ENCODE results near the gene TNS3. TPM values are rescaled to one million over a fixed set of nuclear protein-coding genes. Genes with fewer than 3 reads are reported as not detected.

Gene TNS3
- total and polyA plus RNA-seq, 2 experiments from 2014 or later = 2.7 to 5.7 TPM

DNA sequence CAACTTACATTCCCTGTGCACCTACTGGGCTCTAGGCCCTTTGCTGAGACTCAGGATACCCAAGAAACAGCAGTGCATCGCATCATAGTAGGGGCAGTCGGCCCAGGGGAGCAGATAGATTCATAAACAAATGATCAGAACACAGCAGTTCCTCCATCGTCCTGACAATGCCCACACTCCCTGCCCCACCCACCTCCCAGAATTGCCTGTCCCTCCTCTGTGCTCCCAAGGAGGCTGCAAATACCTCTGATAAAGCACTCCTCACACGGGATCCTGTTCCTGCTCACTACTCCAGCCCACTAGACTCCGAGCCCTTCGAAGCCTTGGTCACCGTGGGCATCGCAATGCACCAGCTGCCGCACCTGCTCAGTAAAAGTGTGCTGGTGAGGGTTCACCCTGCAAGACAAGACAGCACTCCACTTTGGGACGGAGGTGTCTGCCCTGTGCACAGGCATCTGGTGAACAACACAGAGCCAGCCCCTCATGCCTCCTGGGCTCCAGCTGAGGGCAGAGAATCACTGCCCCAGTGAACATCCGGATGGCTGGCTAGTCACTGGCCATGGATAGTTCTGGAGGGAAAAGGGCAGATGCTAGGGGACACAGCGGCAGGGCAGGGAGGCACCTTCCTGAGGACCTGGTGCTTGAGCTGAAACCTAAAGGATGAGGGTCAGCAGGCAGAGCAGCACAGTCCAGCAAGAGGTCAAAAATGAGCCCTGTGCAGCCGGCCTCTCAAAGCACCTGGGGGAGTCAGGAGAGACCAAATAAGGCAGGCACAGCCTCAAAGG, 60.7 kb downstream of the TNS3 start:
- TF ChIP-seq, protein P1, sequence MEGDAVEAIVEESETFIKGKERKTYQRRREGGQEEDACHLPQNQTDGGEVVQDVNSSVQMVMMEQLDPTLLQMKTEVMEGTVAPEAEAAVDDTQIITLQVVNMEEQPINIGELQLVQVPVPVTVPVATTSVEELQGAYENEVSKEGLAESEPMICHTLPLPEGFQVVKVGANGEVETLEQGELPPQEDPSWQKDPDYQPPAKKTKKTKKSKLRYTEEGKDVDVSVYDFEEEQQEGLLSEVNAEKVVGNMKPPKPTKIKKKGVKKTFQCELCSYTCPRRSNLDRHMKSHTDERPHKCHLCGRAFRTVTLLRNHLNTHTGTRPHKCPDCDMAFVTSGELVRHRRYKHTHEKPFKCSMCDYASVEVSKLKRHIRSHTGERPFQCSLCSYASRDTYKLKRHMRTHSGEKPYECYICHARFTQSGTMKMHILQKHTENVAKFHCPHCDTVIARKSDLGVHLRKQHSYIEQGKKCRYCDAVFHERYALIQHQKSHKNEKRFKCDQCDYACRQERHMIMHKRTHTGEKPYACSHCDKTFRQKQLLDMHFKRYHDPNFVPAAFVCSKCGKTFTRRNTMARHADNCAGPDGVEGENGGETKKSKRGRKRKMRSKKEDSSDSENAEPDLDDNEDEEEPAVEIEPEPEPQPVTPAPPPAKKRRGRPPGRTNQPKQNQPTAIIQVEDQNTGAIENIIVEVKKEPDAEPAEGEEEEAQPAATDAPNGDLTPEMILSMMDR (IDR thresholded peaks at IDR 0.05; ENCODE audit: low read depth, low read length) = no peak
- H3K9me3 ChIP-seq (ENCODE audit: low read depth) = no peaks in the 10 kb centered on the region
- H3K4me3 ChIP-seq = no peak overlapping the region
- no peaks in the 10 kb centered on the region for H3K36me3 ChIP-seq
- DNase-seq (ENCODE audit: low read depth in 1 of 2, low spot score in 1 of 2) = no peak
- no peak overlapping the region for H3K27ac ChIP-seq
- no peaks in the 10 kb centered on the region for H3K4me1 ChIP-seq (ENCODE audit: low read depth)
- H3K27me3 ChIP-seq = no peaks in the 10 kb centered on the region

DNA sequence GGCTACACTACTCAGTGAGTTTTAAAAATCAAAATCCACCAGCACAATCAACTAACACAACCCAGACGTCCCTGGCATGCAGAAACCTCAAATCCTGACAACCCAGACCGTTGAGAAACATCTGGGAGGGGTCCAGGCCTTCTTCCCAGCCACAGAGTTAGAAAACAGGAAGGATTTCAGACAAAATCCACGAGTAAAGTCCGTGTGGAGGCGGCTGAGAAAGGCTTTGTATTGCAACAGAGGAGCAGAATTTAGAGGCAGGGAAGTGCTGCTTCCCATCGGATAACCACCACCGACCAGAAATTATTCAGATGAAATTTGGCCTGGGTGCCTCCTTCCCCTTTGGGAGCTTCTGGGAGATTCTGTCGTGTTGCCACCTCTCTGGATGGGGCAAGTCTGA, 61.5 kb downstream of the TNS3 start:
- peak in 1 of 2 donors; percentile 96 for DNase-seq (ENCODE audit: low read depth in 1 of 2, low spot score in 1 of 2)
- Histone ChIP-seq H3K9me3 (ENCODE audit: low read depth) (no peaks in the 10 kb centered on the region), H3K36me3 (no peaks in the 10 kb centered on the region), H3K27ac (no peak overlapping the region), H3K27me3 (no peaks in the 10 kb centered on the region), H3K4me1 (ENCODE audit: low read depth) (no peaks in the 10 kb centered on the region), H3K4me3 (no peak overlapping the region)
- TF ChIP-seq, protein P1 (IDR thresholded peaks at IDR 0.05; ENCODE audit: low read depth, low read length) = no peak

DNA sequence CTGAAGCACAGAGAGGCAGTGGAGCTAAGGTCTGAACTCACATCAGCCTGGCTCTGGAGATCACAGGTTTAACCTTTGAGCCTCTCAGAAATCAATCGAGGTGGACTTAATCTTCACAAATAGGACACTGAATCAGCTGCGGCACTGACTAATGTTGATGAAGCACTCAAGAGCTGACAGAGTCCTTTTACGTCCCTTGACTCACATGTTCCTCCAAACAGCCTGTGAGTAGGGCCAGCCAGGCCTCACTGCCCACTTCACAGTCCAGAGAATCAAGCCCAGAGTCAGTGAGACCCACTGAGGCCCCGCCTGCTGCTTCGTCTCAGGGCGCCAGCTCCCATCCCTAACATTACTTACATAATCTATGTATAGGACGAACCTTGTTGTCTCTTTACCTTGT, 63.1 kb downstream of the TNS3 start:
- DNase-seq (ENCODE audit: low read depth in 1 of 2, low spot score in 1 of 2) = no peak
- TF ChIP-seq, protein P1 (IDR thresholded peaks at IDR 0.05; ENCODE audit: low read depth, low read length) = no peak
- peaks cover 6% of the 10 kb centered on the region for H3K4me1 ChIP-seq (ENCODE audit: low read depth)
- H3K36me3 ChIP-seq = no peaks in the 10 kb centered on the region
- no peaks in the 10 kb centered on the region for H3K9me3 ChIP-seq (ENCODE audit: low read depth)
- H3K27me3 ChIP-seq = no peaks in the 10 kb centered on the region
- H3K4me3 ChIP-seq = no peak overlapping the region
- no peak overlapping the region for H3K27ac ChIP-seq

DNA sequence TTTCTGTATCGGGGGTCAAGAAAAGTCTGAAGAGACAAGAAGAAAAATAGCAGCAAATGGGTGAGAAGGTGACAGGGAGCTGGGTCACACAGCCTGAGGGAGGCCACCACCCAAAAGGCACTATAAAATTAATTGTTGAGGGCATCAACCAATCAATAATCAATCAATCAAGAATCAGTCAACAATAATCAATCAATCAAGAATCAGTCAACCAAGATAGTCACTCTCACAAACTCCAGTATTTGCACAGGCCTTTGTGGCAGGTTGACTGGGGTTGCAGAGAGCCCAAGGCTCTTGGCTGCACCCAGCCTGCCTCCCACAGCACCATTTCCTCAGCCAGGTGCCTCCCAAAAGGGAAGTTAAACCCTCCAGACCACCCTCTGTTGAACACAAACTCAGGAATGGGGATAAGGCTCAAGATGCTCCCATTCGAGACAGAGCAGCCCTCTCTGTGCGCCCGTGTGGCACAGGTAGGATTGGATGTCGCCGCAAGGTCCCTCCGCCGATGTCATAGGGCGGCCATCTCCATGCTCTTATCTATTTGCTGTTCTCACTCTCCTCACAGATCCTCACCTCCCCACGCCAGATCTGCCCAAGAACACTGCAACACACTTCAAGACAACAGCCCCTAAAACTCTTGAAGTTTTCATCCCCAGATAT, 64.0 kb downstream of the TNS3 start:
- TF ChIP-seq, protein P1 (IDR thresholded peaks at IDR 0.05; ENCODE audit: low read depth, low read length) = no peak

DNA sequence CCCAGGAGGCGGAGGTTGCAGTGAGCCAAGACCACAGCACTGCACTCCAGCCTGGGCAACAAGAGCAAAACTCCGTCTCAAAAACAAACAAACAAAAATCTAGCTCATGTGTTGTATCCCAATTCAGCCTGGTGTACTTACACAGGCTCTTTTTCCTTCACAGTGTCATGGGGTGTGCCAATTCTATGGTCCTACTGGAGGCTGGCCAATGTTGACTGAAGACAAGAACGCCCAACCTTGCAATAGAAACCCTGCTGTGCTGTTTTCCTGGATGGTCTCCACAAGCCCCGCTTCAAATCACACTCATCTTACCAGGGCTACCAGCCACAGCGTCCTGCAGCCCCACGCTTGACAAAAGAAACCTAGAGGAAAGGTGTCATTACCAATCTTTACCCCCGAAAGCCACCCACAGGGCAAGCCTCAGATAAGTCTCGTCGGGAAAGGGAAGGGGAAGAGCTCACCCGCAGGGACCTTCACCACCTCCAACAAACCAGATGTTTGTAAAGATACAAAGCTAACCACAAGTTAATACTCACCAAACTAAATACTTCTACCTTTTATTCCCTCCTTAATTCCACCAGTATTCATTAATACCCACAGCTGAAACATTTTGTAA, 64.8 kb downstream of the TNS3 start:
- no peaks in the 10 kb centered on the region for H3K36me3 ChIP-seq
- no peak overlapping the region for H3K4me3 ChIP-seq
- TF ChIP-seq, protein P1 (IDR thresholded peaks at IDR 0.05; ENCODE audit: low read depth, low read length) = no peak
- no peaks in the 10 kb centered on the region for H3K27me3 ChIP-seq
- no peak for DNase-seq (ENCODE audit: low read depth in 1 of 2, low spot score in 1 of 2)
- H3K9me3 ChIP-seq (ENCODE audit: low read depth) = no peaks in the 10 kb centered on the region
- H3K4me1 ChIP-seq (ENCODE audit: low read depth) = peaks cover 12% of the 10 kb centered on the region
- H3K27ac ChIP-seq = no peak overlapping the region

More for the DNA sequence above, 64.0 kb downstream of the TNS3 start:
- no peaks in the 10 kb centered on the region for H3K27me3 ChIP-seq
- no peak overlapping the region for H3K27ac ChIP-seq
- H3K9me3 ChIP-seq (ENCODE audit: low read depth) = no peaks in the 10 kb centered on the region
- no peak overlapping the region for H3K4me3 ChIP-seq
- H3K36me3 ChIP-seq = no peaks in the 10 kb centered on the region
- no peak for DNase-seq (ENCODE audit: low read depth in 1 of 2, low spot score in 1 of 2)
- H3K4me1 ChIP-seq (ENCODE audit: low read depth) = peaks cover 12% of the 10 kb centered on the region

Data from cardiac muscle cell (in vitro differentiated cells and primary cell).